ENCODE measurements around the gene GGCX.
"Not testable (repeated sequence)": the region's sequence is repeated elsewhere in the genome, so short reads cannot be mapped to it uniquely, and the experiment has no call there.

Gene GGCX

DNA sequence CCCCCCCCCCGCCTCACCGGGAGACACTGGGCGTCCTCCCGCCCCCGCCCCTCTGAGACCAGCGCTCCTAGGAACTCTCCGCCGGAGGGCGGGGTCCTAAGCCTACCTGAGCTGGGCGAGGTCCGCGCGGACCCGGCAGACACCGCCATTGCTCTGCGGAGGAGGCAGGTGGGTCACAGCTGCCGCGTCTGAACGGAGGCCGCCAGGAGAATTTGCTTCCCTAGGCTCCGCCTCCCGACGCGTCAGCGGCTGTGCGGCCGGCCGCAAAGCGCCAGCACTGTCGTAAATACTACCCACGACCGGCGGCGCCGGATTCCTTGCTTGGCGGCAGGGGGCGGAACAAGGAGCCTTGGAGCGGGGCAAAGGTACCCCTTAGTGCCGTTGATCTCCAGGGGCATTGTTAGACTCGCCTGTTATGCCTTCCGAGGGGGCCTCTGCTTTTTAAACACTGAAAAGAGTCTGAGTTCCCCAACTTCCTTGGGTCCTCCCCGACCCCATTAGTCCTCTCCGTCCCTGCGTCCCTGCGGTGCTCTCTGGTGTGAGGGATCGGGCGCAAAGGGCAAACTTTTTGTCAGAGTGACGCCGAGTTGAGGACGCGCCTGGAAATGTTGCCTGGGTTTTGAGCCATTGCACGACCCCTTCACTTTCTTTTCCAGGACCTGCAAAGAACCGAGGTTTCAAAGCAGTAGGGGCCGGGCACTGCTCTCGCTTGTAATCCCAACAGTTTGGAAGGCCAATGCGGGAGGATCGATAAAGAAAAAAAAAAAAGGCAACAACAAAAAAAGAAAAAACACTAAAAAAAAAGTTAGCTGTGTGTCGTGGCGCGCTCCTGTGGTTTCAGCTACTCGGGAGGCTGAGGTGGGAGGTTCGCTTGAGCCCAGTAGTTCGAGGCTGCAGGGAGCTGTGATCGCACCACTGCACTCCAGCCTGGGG, at the start of gene GGCX:
Gene GGCX, minus strand, starts transcription at position 214 of the 933 bp plus-strand sequence. Its CDS starts 65 bp downstream, at position 149.
- peak; percentile 89 to 94 (median 92) for DNase-seq (ENCODE audit: low read depth in 3 of 3)

DNA sequence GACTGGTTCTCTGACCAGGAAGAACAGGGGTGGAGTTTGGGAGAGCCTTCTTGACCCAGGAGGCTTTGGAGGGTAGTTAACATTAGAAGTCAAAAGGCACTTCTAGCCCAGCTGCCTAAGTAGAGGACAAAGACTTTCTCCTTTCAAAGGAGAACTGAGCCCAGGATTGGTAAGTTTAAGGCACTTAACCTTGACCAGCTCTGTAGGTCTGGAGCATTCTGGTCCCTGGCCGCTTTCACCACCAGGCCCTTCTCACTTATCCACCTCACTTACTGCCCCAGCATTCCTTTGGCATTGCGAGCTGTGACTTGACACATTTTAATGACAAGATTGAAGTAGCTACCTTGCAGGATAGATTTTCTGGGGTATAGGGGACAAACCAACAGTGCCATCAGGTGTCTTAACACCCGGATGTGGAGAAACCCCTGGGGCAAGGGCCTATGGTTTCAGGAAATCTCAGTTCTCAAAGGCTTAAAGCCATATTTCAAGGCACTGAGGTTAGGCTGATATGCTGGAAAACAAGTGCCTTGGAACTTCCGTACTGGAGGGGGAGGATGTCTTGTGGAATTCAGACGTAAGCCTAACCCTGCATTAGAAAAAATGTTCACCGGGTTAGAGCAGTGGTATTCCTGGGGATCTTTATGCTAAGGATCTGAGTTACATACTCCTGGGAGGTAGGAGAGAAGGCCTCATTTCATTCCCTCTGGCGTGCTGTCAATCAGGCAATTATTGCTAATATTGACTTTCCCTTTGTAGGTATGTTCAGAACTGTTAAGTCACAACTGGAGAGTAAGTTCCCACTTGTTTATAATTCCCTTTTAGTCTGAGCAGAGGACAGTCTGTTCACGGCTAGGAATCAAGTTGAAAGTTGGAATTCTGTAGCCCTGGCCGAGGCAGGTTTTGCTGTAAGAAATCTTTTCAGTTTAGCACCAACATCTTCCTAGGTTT, 46.2 kb upstream of the GGCX start:
- DNase-seq (ENCODE audit: low read depth in 3 of 3): no peak

DNA sequence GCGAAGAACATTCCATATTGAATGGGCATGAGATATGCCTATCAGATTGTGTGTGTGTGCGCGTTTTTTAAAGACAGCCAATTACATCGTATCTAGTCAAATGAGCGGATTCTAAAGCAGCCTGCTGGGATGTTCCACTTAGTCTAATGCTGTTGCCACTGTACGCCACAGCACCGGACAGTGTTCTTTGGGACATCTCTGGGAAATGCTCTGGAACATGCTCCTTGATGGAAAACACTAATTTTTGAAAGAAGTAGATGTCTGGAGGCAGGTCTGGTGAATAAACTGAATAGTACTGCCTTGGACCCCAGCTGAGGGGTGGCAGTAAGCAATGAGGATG, 44.8 kb upstream of the GGCX start:
- DNase-seq (ENCODE audit: low read depth in 3 of 3): no peak

DNA sequence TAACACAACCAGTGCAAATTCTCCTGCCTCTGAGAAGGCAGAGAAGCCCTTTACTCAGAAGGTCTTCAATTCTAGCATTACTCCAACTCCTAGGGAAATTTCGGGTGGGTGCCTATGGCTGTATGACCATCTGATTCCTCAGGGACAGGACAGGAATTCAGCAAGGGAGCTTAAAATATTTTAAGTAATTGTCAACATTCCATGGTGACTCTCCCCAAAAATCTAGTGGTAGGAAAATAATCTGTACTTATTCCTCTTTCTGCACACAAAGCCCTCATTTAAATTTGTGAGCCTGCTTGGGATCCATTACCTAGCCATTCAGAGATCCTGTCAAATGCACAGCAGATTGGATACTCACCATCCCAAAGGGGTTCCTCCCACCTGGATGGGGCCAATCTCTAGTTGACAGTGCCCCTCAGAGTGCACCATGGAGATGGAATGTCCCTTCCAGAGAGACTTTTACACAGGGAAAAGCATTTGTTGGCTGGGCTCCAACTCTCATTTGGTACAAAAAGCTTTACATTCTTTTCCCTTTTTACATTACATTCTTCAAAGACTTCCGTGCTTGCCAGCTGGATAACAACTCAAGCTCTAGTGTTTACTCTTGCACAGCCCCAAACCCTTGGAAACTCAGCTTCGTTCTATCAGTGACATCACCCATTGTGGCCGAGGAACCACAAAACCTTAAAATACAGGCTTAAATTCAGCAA, 44.3 kb upstream of the GGCX start:
- no peak for DNase-seq (ENCODE audit: low read depth in 3 of 3)

DNA sequence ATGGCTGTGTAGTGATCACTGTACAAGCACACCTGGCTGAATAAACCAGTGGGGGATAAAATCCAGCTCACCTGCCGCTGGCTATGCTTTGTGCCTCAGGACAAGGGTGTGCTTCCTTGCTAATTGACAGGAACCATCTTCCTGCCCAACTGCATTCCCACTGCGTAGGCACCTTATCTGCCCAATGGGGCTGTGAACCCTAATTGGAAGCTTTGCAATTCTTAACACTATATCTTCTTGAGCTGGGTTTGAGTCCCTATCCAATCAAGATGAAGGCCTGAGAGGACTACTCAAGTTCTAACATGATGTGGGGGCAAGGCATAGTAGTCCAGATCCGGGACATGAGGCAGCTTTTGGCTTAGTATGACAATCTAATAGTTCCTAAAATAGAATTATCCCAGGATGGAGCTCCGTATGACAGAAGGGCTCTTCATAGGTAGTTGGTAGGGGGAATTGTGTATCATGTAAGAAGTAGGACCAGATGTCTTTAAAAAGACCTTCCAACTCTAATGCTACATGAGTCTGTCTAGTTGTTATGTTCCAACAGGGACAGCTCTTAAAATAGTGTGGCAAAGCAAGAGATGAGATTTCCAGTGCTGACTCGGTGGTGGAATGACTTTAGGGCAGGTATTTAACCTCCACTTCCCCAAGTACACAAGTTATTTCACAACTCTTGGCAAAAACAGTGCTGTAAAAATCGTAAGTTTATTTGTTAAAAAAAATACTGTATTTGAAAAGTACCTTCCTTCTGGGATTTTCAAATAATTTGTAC, 43.5 kb upstream of the GGCX start:
- DNase-seq (ENCODE audit: low read depth in 3 of 3): no peak

DNA sequence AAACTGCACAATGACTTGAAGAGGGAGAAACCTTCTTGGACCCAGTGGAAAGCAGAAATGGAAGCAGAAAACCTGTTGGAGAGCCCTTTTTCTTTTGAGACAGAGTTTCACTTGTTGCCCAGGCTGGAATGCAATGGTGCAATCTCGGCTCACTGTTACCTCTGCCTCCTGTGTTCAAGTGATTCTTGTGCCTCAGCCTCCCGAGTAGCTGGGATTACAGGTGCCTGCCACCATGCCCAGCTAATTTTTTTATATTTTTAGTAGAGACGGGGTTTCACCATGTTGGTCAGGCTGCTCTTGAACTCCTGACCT, 42.8 kb upstream of the GGCX start:
- DNase-seq (ENCODE audit: low read depth in 3 of 3): not testable (repeated sequence)

DNA sequence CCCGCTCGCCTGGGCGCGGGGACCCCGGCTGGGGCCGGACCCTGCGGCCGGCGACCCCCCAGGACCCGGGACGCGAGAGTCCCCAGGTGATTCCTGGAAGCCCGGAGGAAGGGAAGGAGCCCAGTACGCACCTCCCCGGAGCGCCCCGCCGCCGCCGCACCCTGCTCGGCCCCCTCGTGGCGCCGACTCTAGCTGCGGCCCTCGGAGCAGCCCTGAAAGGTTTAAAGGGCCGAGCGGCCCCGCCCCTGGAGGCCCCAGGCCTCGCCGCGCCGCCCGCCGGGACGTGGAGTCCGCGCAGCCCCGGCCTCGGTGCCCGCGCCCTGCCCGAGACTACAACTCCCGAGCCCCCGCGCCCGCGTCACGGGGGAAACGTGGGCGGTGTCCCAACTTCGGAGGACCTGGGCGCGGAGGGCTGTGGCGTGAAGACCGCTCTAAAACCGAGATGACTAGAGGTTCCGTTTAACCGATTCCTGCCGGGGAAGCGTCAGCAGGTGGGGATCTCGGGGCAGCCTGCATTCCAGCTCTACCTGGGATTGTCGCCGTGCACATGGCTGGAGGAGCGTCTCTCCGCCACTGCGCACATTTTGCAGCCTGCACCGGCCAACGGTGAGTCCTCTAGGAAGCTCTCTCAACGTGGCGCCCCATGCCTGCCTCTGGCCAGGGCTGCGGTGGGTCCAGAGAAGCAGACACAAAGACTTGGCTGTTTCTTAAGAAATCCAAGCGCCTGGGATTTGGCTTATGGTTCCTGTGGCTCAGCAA, 41.4 kb upstream of the GGCX start, which contains the start of gene TMEM150A:
Gene TMEM150A, minus strand, starts transcription at position 223 of the 759 bp plus-strand sequence. CDS start 750 bp downstream, outside the sequence.
- DNase-seq (ENCODE audit: low read depth in 3 of 3): peak; percentile 80 to 89 (median 84)

DNA sequence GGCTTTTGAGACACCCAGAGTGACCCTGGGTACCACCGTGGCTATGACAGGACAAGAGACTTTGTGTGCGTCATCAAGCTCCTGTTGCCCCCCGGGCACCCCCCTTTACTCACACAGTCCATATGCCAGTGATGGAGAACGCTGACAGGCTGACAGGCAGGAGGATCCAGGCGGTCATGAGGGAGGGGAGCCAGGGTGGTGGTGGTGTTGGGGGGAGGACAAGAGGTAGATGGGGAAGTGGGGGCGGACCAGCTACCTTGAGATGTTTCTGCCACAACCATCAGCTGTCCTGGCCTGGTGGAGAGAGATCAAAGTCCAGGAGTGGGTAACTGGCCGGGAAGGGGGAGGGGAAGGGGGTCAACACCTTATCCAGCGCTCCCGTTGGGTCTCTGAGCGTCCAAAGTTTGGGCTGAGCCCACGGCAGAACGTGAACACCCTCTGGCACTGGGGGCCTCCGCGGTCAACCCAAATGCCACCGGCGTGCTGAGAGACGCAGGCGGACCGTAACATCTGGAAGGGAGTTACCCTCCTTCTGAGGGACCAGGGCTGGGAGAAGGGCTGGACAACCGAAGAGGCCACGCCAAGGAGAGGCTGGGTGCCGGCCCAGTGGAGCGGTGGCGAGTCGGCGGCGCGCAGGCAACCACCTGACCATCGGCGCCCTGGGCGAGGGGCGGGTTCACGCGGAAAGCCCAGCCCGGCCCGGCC, 40.6 kb upstream of the GGCX start:
- no peak for DNase-seq (ENCODE audit: low read depth in 3 of 3)

DNA sequence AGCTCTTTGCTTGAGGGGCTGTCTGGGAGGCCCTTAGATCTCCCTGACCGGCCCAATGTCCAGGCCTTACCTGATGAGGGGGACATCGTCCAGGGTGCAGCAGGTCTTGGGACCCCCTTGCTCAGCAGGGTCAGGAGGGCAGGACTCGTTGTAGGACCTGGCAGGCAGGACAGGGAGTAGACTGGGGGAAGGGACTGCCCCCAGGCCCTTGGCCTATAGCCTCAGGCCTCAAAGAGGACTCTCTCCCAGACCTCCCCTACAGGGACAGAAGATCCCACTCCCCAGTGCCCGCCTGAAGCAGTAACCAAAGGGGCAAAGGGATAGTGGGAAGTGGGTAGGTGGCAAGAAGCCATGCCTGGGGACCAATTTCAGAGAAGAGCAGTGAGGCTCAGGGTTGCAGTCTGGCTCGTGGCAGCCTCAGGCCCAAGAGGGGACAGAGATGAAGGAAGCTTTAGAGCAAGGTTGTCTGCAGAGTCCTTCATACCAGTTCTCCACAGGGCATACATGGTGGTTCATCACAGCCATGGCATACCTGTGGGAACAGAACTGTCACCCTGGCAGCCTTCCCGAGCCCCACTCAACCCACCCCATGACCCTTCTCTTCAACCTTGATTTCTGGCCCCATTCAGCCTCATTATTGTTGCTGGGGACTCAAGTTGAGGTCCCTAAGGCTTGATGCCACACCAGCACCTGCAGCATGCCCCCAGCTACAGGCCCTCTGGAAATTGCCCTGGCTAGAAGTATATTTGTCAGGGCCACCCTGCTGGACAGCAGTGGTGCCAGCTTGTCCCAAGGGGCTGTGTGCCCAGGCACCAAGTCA, 39.9 kb upstream of the GGCX start:
- no peak for DNase-seq (ENCODE audit: low read depth in 3 of 3)

DNA sequence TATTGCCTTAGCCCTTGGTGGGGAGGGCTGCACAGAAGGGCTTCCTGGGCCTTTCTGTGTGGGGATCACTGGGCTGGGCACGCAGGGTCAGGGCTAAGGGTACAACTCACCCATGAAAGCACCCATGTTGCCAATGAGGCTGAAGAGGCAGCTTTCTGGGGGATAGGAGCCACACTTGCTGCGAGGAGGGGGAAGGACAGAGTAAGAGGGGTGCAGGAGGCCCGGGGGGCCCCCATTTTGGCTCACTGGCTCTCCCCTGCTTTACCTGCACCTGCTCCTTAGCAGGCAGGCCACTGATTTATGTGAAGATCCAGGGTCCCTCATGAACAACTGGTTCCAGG, 38.9 kb upstream of the GGCX start:
- no peak for DNase-seq (ENCODE audit: low read depth in 3 of 3)

DNA sequence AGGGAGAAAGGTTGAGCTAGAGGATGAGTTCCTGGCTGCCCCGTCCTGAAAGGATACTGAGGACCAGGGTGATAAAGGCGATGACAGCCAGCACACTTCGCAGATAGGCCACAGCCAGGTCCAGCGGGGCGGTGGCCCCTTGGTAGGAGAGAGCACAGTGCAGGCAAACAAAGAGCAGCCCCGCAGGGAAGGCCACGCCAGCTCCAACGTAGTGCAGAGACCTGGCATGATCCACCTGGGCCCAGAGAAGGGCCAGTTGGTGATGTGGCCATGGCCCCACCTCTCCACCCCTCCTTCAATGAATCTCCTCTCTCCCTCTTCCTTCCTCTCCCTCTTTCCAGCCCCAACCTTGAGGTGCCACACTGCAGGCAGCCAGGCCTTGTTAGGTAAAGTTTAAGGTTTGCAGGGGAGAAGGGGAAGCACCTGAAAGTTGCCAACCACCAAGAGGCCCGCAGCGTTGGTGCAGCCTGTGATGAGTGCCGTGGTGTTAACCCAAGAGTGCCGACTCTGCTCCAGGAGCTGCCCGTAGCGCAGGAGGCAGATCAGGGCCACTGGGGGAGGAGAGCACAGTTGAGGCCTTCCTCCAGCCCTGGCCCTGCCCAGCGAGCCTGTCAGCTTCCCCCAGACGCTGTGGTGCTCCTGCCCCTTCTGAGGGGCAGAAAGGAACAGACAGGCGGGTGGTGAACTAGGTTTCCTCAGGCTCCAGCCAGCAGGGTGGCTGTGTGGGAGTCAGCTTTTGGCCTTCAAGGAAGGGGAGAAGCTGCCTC, 38.4 kb upstream of the GGCX start:
- DNase-seq (ENCODE audit: low read depth in 3 of 3): no peak

DNA sequence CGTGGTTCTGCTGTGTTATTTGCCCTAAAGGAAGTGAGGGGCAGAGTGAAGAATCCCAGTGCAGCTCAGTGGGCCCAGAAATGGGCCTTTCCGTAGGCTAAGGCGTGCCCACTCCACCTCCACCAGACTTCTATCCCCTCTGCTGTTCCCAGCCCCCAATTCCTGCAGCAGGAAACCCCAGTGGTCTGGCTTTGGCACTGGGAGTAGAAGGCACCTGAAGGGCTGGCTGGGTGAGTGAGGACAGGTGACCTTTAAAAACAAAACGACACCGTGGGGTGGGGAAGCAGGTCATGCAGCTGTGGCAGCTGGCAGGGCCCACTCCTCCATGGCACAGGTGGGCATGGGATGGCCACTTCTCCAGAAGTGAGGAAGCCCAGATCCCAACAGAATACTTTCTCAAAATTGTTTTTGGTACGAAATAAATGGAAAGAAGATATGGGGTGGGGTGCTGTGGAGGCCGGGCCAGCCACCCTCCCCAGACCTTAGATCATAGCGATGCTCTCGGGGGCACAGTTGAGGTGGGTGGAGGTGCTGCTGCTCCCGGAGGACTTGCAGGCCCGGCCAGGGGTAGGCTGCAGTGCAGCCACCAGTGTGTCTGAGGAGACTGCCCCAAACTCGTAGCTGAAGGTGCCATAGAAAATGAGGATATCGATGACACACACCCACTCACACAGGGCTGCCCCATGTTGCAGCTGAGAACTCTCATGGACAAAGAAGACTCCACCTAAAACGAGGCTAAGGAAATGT, 37.5 kb upstream of the GGCX start:
- no peak for DNase-seq (ENCODE audit: low read depth in 3 of 3)

DNA sequence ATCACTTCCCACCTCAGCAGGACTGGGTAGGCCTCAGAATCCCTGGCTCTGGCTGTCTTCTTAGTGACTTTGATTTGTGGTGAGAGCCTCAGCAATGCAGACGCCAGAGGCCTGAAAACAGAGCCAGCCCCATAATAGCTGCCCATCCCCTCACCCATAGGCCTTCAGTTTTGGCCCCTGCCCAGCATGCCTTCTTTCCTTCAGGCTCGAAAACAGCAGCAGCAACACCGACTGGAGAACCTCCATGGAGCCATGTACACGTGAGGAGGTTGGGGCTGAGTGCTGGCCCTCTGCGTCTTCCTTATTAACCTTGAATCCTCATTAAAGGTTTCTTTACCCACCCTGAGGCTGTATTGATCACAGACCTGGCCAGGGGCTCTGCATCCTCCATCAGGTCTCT, 35.9 kb upstream of the GGCX start:
- DNase-seq (ENCODE audit: low read depth in 3 of 3): no peak

DNA sequence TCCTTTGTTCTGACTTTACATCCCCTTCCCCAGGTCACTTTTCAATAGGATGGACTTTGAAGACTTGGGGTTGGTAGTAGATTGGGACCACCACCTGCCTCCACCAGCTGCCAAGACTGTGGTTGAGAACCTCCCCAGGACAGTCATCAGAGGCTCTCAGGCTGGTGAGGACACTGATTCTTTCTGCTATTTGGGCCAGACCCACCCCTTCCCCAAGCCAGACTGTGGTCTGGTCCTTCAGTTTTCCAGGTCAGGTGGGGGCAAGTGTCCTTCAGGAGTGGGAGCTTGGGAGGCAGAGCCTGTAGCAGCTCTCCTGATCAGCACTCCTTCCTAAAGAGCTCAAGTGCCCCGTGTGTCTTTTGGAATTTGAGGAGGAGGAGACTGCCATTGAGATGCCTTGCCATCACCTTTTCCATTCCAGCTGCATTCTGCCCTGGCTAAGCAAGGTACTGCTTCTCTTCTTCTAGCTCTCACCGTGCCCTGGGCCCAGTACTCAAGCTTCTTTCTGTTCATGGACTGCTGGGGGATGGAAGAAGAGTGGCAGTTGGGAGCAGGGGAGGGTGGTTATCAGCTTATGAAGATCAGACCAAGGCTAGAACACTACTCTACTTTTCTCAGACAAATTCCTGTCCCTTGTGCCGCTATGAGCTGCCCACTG, 35.3 kb upstream of the GGCX start:
- DNase-seq (ENCODE audit: low read depth in 3 of 3): no peak

DNA sequence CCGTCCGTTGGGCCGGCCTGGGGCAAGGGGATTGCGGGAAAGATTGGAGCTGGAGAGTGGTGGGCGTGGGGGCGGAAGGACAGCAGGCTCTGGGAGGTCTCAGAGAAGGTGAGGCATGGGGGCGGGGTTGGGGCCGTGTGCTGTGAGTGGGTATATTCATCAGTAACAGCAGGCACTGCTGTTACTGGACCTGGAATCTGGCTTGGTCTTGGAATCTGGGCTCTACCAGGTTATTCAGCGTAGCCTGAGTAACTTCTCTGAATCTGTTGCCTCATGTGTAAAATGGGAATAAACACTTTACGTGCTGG, 34.7 kb upstream of the GGCX start:
- DNase-seq (ENCODE audit: low read depth in 3 of 3): no peak

DNA sequence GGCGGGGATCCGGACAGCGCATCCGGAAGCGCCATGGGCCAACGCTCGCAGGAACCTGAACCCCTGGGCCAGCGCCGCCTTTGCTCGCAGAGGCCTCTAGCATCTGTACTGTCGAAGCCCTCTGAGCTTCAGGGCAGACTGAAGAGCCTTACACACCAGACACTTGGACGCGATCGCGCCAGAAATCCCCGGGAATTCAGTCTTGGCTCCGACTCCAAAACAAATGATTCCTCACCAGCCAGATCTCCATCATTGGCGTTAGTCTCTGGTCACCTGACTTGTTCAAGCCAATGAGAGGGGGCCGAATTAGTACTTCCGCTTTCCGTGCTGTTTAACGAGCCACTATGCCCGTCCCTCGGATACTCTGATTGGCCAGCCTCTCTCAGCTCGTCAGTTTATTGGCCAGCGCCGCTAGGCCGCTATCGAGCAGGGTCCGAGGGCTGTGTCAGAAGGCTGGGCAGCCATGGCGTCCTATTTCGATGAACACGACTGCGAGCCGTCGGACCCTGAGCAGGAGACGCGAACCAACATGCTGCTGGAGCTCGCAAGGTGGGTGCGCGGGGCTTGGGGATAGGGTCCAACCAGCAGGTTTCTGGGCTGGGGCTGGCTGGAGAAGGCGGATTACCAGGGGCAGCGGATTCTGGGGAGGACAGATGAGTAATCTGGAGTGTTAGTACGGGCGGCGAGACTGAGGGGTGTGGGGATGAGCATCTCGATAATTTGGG, 34.2 kb upstream of the GGCX start, which contains the start of gene RNF181:
Gene RNF181, plus strand, starts transcription at position 445 of the 725 bp plus-strand sequence. Its CDS starts 19 bp downstream, at position 464.
- DNase-seq (ENCODE audit: low read depth in 3 of 3): peak; percentile 78 to 86 (median 84)

Measured in stimulated activated CD4-positive, alpha-beta T cell treated with anti-CD3 and anti-CD28 coated beads, TNF-alpha, amount 100 ng/mL, for 24 hours (primary cell).